GM23338 (cell line): ENCODE data around the gene PTGDR2.

Experiments used
- CREB1 ChIP-seq: fragments of 250-450 bp; sonication (Bioruptor Pico); IDR thresholded peaks from 2 replicates; pipeline ENCODE4 v1.5.0; 2020; ENCODE audit warnings: low read depth, mild to moderate bottlenecking, moderate library complexity
- EZH2 ChIP-seq: fragments of 200-600 bp; sonication (generic); IDR thresholded peaks from one replicate; pipeline ENCODE4 v1.8.0; 2017; ENCODE audit warnings: antibody characterized with exemption, mild to moderate bottlenecking, low read depth; ENCODE audit not compliant: unreplicated experiment
- EZH2phosphoT487 ChIP-seq: fragments of 200-600 bp; sonication (generic); IDR thresholded peaks from one replicate; pipeline ENCODE4 v1.8.1; 2018; ENCODE audit warnings: antibody characterized with exemption; ENCODE audit not compliant: unreplicated experiment
- POLR2AphosphoS5 ChIP-seq: IDR thresholded peaks from 2 replicates; pipeline ENCODE4 v1.6.1; 2016; ENCODE audit warnings: antibody characterized with exemption, low read depth
- TF ChIP-seq, protein P1 (sequence below), 2 experiments: fragments of 200-600 bp in 1 of 2; sonication (generic) in 1 of 2; conservative IDR thresholded peaks; 2 replicates each; pipeline versions ENCODE4 v1.5.1 to v1.6.1; 2016 to 2017; ENCODE audit warnings: antibody characterized with exemption in 2 of 2, low read depth in 2 of 2, mild to moderate bottlenecking in 2 of 2, moderate library complexity in 1 of 2

DNA sequence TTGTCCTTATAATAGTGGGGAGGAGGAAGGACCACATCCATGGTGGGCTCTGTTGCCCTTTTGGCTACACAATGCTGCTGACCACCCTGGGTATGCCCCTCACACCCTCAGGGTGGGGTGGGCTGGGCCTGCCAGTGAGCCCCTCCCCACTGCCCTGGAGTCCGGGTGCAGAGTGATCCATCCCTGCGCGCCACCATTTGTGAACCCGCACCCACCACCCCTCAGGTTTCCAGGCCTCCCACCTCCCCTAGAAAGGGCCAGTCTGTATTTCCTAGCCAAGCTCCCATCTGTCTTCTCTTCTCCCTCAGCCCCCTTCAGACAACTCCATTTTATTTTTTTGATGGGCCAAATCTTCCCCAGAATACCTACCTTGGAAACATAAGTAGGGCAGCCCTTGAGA is 45.6 kb downstream of the PTGDR2 start:
- TF ChIP-seq, protein P1, sequence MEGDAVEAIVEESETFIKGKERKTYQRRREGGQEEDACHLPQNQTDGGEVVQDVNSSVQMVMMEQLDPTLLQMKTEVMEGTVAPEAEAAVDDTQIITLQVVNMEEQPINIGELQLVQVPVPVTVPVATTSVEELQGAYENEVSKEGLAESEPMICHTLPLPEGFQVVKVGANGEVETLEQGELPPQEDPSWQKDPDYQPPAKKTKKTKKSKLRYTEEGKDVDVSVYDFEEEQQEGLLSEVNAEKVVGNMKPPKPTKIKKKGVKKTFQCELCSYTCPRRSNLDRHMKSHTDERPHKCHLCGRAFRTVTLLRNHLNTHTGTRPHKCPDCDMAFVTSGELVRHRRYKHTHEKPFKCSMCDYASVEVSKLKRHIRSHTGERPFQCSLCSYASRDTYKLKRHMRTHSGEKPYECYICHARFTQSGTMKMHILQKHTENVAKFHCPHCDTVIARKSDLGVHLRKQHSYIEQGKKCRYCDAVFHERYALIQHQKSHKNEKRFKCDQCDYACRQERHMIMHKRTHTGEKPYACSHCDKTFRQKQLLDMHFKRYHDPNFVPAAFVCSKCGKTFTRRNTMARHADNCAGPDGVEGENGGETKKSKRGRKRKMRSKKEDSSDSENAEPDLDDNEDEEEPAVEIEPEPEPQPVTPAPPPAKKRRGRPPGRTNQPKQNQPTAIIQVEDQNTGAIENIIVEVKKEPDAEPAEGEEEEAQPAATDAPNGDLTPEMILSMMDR (conservative IDR thresholded peaks at IDR 0.05; ENCODE audit: low read depth in 2 of 2): no peak
- TF ChIP-seq CREB1 (CRISPR knock-in tag) (no peak), EZH2phosphoT487 (no peak), EZH2 (no peak), POLR2AphosphoS5 (no peak)
